Caki2 (cell line): ENCODE results near the gene TSPAN7. TPM values are rescaled to one million over a fixed set of nuclear protein-coding genes. Genes with fewer than 3 reads are reported as not detected.

Experiments
- DNase-seq: peaks from one replicate; pipeline ENCODE4 v3.0.0-alpha.2; 2015; ENCODE audit warnings: low read depth
- in situ Hi-C: cut with HindIII; loops from 2 replicates; pipeline ENCODE4 v1.10.0; 2016; ENCODE audit warnings: low sequenced_read_pairs, low pct_unique_long_range_greater_than_20kb, mixed read lengths
- total RNA-seq: library from RNA; depleted of rRNA; stranded (reverse); fragments of >200 nt; shearing (Covaris generic); gene quantifications from 2 replicates; pipeline ENCODE4 v1.2.3, GENCODE V29; 2014; ENCODE audit warnings: low replicate concordance; rRNA removed

TSPAN7 gene
- 0.17 TPM in 1 of 2 replicates, not detected in the other for total RNA-seq

GRCh38 chrX:38561126-38561868 is at the start of gene TSPAN7:
TSS of gene TSPAN7 (plus strand) at chrX:38561542. CDS start at chrX:38561547, 5 bp downstream.
- in situ Hi-C loops: no loop called here
- DNase-seq: peak; percentile 50

DNA sequence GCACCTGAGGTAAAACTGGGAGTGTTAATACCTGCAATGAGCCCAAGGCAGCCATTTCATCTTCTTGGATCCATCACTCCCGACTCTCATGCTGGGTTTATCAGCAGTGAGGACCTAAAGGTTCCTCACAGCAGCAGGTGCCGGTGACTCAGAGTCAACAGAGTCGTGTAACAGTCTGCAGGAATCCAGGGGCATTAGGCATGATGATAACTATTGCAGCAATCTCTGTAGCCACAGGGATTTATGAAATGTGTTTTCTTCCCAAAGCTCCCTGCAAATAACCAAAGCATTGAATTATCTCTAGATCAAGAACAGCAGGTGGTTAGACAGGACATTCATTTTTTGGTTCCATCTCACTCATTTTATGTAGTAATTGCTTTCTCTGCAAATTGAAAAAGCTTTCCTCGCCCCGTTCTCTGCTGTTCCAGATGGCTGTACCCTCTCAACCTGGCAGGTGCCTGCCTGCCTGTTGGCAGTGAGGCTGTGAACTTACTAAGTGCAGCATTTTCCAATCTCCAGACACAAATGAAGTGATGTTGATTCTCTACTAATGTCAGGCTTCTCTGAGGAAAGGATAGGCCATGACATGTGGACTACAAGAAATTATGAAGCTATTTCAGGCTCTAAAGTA is 48.1 kb upstream of the TSPAN7 start:
- no peak for DNase-seq
- in situ Hi-C loops: no loop called here

- DNase-seq: no peak
- in situ Hi-C loops: no loop called here
Observed at GRCh38 chrX:38514016-38514854, 47.1 kb upstream of the TSPAN7 start.

DNA sequence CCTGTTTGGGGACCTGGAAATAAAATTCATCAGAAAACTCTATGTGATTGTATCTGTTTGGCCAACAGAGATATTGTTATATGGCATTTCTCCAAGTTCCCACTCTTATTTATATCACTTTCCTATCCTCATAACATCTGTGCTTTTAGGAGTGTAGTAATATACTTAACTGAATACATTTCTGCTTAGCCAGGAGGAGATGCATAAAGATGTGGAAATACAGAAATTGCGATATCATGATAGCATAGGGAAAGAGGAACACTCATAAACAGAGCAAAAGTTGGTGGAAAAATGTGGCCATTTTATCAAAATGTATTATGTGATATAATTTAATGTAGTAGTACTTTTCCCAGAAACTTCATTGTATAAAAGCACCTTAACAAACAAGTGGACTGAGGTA is 46.1 kb upstream of the TSPAN7 start:
- DNase-seq: no peak
- in situ Hi-C loops: no loop called here

GRCh38 chrX:38516196-38516774 is 45.1 kb upstream of the TSPAN7 start:
- no peak for DNase-seq
- in situ Hi-C loops: no loop called here

GRCh38 chrX:38519651-38520050 is 41.7 kb upstream of the TSPAN7 start:
- DNase-seq: no peak
- in situ Hi-C loops: no loop called here

DNA sequence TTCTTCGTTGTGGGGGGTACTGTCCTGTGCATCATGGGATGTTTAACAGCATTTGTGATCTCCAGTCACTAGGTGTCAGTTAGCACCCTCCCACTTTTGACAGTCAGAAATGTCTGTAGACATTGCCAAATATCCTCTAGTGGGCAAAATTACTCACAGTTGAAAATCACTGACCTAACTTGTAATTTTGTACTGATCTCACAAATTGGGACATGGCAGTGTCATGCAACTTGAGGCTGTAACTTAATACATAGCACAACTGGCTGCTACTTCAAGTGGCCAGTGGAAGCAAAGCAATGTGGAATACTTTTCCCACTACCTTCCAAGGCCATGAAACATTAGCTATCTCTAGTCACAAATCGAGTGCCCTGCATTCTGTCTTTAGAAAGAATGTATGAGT is 23.2 kb upstream of the TSPAN7 start:
- DNase-seq: no peak
- in situ Hi-C loops: no loop called here

GRCh38 chrX:38539748-38540147 is 21.6 kb upstream of the TSPAN7 start:
- in situ Hi-C loops: no loop called here
- no peak for DNase-seq

- DNase-seq: no peak
- in situ Hi-C loops: no loop called here
Observed at GRCh38 chrX:38548508-38548907, 12.8 kb upstream of the TSPAN7 start.

DNA sequence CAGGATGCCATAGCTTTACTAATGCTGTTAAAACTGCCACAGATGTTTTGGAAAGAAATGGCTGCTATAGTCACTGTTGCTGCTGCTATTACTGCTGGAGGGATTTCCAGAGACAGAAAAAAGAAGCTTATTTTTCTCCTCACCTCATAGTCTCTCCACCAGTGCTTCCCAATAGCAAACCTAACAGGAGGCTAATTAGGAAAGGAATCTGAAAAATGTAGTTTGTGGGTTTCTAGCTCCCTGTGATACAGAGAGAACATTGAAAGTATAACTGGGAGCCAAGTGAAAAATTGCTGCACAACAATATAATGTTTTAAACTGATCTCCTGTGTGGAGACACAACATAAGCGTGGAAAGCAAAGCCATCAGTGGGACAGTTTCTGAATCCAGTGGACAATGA is 8.6 kb upstream of the TSPAN7 start:
- in situ Hi-C loops: no loop called here
- DNase-seq: no peak

DNA sequence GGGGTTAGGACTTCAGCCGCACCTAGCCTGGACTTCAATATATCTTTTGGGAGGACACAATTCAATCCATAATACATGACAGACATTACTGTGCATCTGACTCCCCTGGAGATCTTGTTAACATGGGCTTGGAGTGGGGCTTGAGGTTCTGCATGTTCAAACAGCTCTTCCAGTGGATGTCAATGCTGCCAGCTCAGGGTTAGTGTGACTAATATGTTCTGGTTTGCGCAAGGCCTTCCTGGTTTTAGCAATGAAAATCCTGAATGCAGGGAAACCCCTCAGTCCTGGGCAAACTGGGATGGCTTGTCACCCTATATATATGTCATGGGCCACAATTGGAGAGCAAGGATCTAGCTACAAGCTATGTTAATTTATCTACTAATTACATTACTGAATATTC is 2.7 kb upstream of the TSPAN7 start:
- DNase-seq: no peak
- in situ Hi-C loops: no loop called here

DNA sequence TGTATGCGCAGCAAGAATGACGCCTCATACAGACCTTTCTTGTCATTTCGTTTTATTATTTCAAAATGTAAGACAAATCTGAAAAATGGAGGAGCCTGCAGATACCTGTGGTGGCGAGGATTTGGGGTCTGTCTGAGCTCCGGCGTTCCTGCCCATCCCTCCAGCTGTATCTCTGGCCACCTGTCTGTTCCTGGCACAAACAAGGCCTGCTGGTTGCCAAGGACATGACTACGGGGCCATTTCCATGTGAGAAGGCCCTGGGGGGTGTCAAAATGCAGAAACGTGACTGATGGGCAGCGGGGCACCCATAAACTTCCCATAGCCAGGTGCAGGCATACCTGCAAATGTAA is 591 bp upstream of the TSPAN7 start:
- in situ Hi-C loops: no loop called here
- no peak for DNase-seq

DNA sequence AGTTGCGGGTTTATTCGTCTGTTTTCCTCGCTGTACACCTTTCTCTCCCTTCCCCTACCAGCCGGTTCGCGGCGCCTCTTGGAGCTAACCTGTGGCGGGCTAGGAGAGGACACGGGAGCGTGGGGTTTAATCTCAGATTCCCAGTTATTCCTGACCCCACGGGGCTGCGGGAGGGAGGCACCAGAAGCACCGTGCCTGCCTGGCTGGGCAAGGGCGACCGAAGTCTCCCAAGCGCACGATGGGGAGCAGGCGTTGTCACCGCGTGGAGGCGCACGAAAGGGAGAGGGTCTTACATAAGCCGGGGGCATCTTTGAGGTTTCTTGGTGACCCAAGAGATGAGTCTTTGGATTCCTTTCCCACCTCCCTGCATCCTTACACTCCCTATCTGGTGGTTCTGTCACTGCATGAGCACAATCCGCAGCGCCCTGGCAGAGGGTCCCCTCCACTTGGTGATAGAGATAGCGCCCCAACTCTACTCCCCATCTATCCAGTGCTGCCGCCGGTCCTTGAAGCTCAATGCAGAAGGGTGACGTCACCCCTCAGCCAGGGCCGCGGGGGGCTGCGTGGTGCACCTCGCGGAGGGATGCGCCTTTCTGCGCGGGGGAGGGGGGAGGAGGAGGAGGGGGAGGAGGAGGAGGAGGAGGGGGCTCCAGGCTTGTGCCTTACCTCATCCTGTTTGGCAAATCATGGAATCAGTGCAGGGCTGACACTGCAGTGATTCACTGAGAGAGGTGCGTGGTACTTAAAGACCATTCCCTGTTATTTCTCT is 793 bp downstream of the TSPAN7 start:
- in situ Hi-C loops: no loop called here
- DNase-seq: peak; percentile 2

- in situ Hi-C loops: no loop called here
- no peak for DNase-seq
Observed at GRCh38 chrX:38563030-38563429, 1.7 kb downstream of the TSPAN7 start.

GRCh38 chrX:38570396-38570795 is 9.1 kb downstream of the TSPAN7 start:
- no peak for DNase-seq
- in situ Hi-C loops: no loop called here

- in situ Hi-C loops: no loop called here
- DNase-seq: no peak
Observed at GRCh38 chrX:38571058-38571457, 9.7 kb downstream of the TSPAN7 start.

- in situ Hi-C loops: no loop called here
- no peak for DNase-seq
Observed at GRCh38 chrX:38574858-38575257, 13.5 kb downstream of the TSPAN7 start.

DNA sequence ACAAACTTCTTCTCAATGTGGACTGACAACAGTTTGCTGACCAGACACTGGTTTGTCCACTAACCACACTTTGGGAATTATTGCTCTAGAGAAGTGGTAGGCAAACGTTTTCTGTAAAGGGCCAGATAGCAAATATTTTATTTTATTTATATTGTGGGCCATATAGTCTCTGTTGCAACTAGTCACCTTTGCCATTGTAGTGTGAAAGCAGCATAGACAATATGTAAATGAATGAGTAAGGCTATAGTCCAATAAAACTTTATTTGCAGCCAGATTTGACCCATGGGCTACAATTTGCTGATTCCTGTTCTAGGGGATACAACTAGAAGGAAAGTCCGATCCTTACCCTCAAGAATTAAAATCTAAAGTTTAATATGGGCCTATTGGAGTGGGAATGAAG is 14.5 kb downstream of the TSPAN7 start:
- DNase-seq: no peak
- in situ Hi-C loops: no loop called here
